PC-3 (cell line): ENCODE measurements around the gene PHC2.

Experiments
- CTCF ChIP-seq: fragments of 300-600 bp; sonication (generic); conservative IDR thresholded peaks from 2 replicates; pipeline ENCODE4 v1.5.1; 2017; ENCODE audit warnings: antibody characterized with exemption, low read depth, mild to moderate bottlenecking, low read length
- EZH2 ChIP-seq: fragments of 300-600 bp; sonication (generic); IDR thresholded peaks from one replicate; pipeline ENCODE4 v1.6.1; 2017; ENCODE audit warnings: antibody characterized with exemption, mild to moderate bottlenecking, low read length; ENCODE audit not compliant: unreplicated experiment

GRCh38 chr1:33420870-33421775, 9.8 kb downstream of the PHC2 start:
- TF ChIP-seq CTCF (no peak), EZH2 (no peak)
